NCI-H1694 (cell line): ENCODE data around the gene FANCL.
"Not testable (repeated sequence)": the region's sequence is repeated elsewhere in the genome, so short reads cannot be mapped to it uniquely, and the experiment has no call there.

Experiments used
- DNase-seq: peaks from one replicate; lab custom pipeline; 2025; lab: John Stamatoyannopoulos, UW

FANCL gene

DNA sequence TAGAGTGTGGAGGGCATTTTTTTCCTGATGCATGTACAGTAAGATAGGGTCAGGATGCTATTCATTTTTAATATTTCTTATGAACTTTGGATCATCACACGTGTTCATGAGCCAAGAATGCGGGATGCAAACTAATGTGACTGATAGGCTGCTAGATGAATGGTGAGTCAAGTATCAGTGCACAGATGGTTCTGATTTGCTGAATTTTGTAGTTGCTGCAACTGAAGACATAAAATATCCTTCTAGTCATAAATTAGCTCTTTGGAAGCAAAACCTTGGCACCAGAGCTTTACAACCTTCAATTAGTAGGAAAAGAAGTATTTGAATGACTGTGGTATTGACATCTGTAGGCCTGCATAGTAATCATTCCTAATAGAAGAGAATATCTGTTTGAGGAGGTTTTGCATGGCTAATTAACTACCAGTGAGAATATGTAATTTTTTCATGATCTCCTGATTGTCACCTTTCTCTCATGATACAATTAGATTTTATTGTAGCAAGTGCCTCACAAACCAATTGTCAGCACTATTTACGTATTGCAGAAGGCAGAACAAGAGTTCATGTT is 100.5 kb downstream of the FANCL start:
- no peak for DNase-seq

DNA sequence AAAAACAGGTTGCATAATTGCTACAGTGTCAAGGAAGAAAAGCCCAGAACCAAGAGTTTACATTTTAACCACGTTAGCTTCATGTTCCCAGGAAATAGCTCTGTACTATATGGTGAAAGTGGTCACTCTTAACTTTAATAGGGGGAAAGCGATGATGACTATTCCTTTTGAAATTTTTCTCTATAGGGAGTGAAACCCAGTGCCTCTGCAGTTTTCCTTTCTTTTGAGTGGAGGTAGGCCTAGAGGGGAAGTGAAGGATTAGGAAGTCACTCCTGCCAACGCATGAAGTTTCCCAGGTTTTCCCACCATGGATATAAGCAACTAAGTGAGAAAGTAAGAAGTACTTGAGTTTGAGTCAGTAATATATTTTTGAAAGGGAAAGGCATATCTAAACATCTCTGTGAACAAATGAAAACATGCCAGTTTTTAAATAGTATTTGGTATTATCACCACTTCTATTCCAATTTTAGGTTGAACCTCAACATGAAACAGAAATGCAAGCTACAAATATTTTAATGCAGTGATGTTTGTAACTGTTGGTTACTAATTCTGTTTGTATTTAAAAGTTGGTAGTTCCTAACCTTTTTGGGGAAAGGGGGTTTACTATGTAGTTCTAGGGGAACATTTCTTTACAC is 102.6 kb downstream of the FANCL start:
- DNase-seq, result no peak

DNA sequence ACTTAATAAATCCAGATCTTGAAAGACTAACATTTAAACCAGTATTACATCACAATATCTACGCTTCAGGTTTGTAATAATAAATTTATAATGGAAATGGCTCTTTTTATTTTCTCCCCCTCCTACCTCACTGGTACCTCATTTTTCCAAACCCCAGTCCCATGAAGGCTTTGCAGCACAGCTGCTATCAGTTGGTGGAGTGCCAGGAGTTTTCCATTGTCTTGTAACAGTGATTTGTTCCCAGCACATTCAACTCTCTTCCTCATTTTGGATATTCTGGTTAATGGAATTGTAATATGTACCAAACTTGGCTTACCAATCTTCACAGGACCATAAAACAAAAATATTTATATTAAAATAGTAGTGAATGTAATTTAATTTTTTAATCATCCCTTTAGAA is 103.3 kb downstream of the FANCL start:
- DNase-seq, result no peak

DNA sequence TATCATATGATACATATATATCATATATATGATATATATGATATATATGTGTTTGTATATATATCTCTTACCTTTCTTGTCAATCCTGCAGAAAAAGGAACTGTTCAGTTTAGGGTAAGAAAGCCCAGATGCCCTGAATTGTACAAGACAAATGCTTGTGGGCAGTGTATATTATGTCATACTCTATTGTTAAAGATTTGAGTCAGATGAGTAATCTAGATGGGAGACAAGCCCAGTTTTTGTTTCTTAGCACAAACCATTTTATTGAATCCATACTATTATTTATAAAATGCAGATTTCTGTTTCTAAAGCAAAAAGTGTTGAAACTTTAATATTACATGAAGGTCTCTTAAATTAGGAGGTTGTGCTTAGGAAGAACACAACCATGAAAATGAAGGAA is 103.9 kb downstream of the FANCL start:
- DNase-seq, result no peak

DNA sequence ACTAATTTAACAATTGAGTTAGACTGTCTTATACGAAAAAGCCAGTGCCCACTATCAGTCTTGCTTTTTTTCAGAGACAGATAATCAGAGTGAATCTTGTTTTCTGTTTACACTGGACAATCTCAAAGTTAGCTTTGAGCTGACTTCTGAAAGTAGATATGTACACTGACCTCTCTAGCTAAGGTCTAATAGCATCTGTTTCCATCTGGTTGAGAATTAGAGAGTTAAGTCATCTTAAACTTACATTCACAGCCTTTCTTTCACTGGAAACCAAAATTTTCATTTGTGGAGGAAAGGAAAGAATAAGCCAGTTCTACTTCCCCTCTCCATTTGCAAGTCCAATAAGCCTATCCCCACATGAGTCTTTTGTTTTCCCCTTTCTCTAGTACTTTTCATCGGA is 105.3 kb downstream of the FANCL start:
- no peak for DNase-seq

- no peak for DNase-seq
Measured at GRCh38 chr2:58133395-58133794, 107.7 kb downstream of the FANCL start.

- DNase-seq, result peak; percentile 18
Measured at GRCh38 chr2:58131191-58132011, 109.7 kb downstream of the FANCL start.

DNA sequence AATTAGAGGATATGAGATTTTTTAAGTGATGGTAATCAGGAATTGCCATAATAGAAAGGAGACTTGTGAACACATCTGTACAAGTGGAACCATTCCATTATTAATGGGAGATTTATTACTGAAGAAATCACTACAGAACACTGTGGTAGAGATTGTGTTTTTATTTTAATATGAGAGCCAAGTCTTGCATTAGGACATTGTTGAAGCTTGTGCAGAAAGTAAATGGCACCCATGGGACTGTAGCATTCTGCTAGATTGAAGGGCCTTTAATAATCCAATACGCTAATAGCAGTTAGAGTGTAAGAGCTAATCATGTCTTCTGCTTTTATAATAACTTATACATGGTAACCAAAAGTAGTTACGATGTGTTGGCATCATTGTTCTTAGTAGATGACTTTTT is 110.9 kb downstream of the FANCL start:
- DNase-seq, result no peak

- no peak for DNase-seq
Measured at GRCh38 chr2:58127111-58127510, 114.0 kb downstream of the FANCL start.

DNA sequence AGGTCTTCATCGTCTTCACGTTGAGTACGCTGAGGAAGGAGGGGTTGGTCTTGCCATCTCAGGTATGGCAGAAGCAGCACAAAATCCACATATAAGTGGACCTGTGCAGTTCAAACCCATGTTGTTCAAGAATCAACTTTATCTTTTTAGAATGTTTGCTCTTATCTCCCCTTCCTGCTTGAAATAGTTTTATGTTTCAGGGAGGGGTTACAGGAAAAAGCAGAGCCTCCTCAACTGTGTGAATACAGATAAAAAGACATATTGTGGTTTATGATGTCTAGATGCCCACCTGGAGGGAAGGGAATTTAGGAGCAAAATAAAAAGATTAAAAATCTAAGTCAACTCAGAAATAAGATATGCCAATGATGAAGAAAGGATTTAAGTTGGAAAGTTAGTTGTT is 118.6 kb downstream of the FANCL start:
- DNase-seq, result no peak

- no peak for DNase-seq
Measured at GRCh38 chr2:58122040-58122439, 119.1 kb downstream of the FANCL start.

- DNase-seq, result no peak
Measured at GRCh38 chr2:58120626-58121229, 120.4 kb downstream of the FANCL start.

DNA sequence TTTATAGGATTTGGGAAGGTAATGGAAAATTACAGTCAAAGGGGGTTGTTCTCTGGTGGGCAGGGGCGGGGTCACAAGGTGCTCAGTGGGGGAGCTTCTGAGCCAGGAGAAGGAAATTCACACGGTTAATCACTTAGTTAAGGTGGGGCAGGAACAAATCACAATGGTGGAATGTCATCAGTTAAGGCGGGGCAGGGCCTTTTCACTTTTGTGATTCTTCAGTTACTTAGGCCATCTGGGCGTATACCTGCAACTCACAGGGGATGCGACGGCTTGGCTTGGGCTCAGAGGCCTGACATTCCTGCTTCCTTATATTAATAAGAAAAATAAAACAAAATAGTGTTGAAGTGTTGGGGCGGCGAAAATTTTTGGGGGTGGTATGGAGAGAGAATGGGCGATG is 127.6 kb downstream of the FANCL start:
- not testable (repeated sequence) for DNase-seq

- no peak for DNase-seq
Measured at GRCh38 chr2:58110765-58111164, 130.4 kb downstream of the FANCL start.

GRCh38 chr2:58109481-58109880 is 131.6 kb downstream of the FANCL start:
- no peak for DNase-seq
